ENCODE measurements around the gene CLDN15.
"Not testable (repeated sequence)": the region's sequence is repeated elsewhere in the genome, so short reads cannot be mapped to it uniquely, and the experiment has no call there.

CLDN15 gene

DNA sequence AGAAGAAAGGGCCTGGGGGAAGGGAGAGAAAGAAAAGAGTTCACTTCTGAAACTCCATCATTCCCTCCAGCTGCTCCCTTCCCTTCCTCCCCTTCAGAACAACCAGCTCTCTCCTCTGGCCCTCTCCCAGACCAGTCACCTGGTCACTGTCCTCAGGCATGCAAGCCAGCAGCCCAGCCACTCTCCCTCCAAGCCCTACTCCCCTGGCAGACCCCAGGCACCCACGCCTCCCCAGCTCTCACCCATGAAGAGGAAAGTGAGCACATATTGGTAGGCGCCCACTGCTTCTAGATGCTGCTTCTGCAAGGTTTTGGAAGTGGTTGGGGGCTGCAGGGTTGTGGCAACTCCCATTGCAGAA lies 37.1 kb downstream of the CLDN15 start:
- DNase-seq (ENCODE audit: extremely low read depth in 1 of 2, low read depth in 1 of 2) = no peak

DNA sequence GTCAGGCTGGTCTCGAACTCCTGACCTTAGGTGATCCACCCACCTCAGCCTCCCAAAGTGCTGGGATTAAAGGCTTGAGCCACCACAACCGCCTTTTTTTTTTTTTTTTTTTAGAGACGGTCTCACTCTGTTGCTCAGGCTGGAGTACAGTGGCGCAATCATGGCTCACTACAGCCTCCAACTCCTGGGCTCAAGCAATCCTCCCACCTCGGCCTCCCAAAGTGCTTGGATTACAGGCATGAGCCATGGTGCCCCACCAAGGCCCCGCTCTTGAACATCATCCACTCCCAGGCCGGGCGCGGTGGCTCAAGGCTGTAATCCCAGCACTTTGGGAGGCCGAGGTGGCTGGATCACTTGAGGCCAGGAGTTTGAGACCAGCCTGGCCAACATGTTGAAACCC lies 38.1 kb downstream of the CLDN15 start:
- DNase-seq (ENCODE audit: extremely low read depth in 1 of 2, low read depth in 1 of 2) = not testable (repeated sequence)

DNA sequence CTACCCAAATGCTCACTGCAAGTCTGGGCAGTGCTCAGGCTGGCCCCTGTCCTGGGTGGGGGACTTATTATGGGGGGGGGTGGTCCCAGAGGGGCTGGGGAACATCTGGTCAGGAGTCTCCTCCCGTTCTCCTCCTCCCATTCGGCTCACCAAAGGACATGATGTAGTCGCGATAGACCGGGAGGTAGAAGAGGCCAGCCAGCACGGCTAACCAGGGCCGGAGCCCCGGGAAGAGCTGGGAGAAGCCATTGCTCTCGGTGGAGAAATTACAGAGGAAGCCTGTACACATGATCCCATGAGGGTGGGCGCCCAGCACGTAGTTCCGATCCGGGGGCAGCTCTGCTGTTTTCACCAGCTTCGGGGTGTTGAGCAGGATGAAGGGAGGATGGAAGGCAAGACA lies 39.1 kb downstream of the CLDN15 start:
- no peak for DNase-seq (ENCODE audit: extremely low read depth in 1 of 2, low read depth in 1 of 2)

DNA sequence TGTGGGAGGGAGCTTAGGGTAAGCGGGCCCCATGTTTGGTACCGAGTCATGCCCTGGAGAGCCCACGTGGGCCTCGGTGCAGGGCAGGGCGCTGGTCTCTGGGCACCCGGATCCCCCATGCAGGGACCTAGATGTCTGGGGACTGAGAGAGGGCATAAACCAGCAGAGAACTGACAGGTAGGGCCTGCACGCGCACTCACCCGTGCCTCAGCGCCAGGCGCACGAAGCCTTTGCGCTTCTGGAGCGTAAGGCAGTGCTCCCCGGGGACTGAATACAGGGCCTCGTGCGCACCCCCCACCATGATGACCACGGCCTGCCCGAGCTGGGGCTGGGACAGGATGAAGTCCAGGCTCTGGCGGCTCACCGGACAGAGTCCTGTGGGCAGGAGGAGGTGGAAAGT lies 39.6 kb downstream of the CLDN15 start:
- no peak for DNase-seq (ENCODE audit: extremely low read depth in 1 of 2, low read depth in 1 of 2)

DNA sequence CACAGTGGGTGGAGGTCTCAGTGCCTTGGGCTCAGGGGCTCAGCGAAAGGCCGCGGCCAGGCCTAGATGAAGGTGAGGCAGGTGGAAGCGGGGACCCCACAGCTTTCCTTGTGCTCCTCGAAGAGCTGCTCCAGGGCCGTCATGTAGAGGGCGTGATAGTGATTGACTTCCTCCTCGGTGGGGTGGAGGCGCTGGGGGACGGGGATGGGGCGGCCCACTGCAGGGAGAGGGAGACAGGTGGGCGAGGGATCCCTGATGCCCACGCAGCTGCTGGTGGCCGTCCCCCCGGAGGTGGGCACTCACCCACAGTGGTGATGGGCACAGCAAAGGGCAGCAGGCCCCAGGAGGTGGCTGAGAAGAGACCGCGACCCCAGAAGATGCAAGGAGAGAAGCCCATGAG lies 41.7 kb downstream of the CLDN15 start:
- no peak for DNase-seq (ENCODE audit: extremely low read depth in 1 of 2, low read depth in 1 of 2)

DNA sequence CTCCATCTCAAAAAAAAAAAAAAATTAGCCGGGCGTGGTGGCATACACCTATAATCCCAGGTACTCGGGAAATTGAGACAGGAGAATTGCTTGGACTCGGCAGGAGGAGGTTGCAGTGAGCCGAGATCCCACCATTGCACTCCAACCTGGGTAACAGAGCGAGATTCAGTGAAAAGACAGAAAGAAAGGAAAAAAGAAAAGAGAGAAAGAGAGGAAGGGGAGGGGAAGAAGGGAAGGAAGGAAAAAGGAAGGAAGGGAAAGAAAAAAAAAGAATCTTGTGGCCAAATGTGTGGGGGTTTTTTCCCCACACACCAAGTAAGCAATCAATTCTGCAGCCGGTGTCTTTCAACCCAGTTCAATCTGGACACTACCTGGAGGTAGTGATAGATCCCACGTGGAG lies 48.5 kb downstream of the CLDN15 start:
- no peak for DNase-seq (ENCODE audit: extremely low read depth in 1 of 2, low read depth in 1 of 2)

DNA sequence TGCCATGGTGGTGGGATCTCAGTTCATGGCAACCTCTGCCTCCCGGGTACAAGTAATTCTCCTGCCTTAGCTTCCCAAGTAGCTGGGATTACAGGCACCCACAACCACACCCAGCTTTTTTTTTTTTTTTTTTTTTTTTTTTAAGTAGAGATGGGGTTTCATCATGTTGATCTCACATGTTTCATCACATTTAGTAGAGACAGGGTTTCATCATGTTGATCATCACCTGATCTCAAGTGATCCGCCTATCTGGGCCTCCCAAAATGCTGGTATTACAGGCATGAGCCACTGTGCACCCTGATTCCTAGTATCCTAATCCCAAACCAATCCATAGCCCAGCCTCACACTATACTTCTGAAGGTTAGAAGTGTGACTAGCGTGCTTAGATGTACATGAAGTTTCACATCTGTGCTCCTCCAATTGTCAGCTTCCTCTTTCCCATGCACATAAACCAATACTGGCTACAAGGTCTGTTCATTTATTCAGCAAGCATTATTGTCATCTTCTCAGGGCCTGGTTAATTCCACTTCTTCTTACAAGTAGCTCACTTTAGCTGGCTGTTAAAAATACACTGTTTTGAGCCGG lies 50.7 kb downstream of the CLDN15 start:
- DNase-seq (ENCODE audit: extremely low read depth in 1 of 2, low read depth in 1 of 2) = no peak

DNA sequence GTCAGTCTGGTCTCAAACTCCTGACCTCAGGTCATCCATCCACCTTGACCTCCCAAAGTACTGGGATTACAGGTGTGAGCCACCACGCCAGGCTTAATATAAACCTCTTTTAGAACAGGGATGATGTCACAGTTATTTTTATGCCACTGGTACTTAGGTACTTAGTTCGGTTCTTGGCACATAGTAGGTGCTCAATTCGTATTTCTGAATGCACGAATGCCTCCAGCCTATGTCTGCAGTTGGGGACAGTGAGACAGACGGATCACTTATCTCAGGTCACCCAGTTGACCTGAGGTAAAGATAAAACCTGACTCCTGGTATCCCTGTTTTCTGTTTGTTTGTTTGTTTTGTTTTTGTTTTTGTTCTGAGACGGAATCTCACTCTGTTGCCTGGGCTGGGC lies 51.4 kb downstream of the CLDN15 start:
- DNase-seq (ENCODE audit: extremely low read depth in 1 of 2, low read depth in 1 of 2) = no peak

DNA sequence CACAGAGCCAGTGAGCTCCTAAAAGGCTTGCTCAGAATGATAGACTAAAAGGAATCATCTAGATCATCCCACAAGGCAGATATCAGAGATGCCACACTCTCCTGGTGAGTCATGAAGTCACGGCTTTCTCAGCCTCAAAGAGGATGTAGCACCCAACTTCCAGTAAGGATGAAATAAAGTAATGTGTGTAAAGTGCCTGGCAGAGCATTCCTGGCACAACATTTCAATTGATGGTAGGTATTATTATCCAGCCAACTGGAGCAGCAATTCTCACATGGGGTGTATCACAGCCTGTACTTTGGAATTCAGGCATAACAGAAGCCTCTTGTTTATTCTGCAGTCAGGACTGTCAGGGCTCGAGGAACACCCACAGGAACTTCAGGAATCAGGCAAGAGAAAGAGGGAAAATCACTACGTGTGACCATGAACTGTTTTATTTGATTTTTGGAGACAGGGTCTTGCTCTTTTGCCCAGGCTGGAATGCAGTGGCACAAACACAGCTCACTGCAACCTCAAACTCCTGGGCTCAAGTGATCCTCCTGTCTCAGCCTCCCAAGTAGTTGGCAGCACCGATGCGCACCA lies 52.3 kb downstream of the CLDN15 start:
- DNase-seq (ENCODE audit: extremely low read depth in 1 of 2, low read depth in 1 of 2) = no peak

All from stimulated activated CD8-positive, alpha-beta memory T cell treated with anti-CD3 and anti-CD28 coated beads, Interleukin-7, amount 100 ng/mL, for 48 hours (primary cell).